DMS53 treated with DMSO at 0.1 percent for 48 hours (cell line): ENCODE results near the gene ACER3.
"Not testable (repeated sequence)": the region's sequence is repeated elsewhere in the genome, so short reads cannot be mapped to it uniquely, and the experiment has no call there.

Experiments used
- DNase-seq: peaks from one replicate; lab custom pipeline; 2025; ENCODE audit not compliant: unreplicated experiment; lab: John Stamatoyannopoulos, UW

The ACER3 gene

DNA sequence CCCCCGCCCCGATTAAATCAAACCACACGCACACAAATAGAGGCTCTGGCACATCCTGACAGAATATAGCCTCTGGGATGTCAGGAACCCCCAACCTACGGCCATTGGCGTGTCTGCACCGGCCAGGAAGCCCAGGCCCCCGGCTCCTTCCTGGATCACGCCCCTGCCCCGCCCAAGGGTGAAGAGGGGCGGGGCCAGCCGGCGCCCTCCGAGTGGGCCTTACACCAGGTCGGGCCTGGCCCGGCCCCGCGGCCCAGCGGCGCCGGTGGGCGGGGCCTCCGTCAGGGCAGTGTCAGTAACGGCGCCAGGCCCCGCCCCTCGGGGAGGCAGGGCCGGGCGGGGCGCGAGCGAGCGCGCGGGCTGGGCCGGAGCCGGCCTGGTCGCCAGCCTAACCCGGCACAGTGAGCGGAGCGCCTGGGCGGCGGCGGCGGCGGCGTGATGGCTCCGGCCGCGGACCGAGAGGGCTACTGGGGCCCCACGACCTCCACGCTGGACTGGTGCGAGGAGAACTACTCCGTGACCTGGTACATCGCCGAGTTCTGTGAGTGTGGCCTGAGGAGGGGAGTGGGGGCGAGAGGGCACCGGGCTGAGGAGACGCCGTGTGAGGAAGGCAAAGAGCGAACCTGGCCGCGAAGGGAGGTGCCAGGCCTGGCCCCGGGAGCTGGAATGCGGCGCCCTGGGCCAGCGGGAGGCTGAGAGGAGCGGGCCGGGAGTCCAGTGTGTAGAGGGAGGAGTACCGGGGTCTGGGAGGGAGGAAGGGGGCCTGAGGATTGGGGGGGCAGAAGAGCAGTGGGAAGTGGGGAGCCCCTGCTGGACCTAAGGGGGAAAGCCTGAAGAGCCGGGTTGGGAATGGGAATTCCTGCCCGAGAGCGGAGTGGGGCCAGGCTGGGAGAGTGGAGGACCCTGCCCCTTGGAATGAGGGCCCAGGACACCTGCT is at the start of gene ACER3:
TSS of gene ACER3 (plus strand) at position 380 of the 937 bp plus-strand sequence. CDS start at position 439, 59 bp downstream.
- DNase-seq: peak; percentile 99

DNA sequence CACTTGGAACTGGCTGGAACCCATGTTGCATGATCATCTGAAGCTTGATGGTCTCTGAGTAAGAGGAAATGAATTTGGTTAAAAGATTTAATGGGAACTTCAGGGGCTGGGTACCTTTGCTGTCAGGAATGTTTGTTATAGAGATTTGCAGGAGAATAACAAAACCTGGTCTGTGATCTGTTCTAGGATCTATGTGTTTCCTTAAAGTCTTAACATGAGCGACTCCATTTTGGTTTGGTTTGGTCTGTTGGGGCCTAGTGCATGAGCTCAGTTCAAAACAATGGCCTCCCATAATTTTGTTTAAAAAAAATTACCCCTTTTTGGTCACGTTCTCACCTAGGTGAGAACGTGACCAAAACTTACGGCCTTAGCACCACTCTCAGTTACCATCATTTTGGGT is 49.5 kb upstream of the ACER3 start:
- DNase-seq: no peak

DNA sequence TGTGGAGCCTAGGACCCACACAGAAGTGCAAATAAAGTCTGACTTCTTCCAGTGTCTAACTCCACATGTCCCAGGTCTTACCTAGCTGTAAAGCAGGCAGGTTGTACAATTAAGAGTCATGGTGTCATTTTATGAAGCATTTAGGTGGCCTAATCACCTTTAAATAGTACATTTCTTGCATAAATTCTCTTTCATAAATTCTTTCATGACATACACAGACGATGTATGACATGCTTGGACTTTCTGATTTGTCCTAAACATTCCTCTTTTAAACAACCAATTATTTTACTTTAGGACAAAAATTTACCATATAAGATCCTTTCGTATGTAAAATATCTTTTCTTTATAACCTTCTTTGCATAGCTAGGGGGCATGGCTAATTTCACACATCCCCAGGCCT is 46.3 kb upstream of the ACER3 start:
- DNase-seq: no peak

DNA sequence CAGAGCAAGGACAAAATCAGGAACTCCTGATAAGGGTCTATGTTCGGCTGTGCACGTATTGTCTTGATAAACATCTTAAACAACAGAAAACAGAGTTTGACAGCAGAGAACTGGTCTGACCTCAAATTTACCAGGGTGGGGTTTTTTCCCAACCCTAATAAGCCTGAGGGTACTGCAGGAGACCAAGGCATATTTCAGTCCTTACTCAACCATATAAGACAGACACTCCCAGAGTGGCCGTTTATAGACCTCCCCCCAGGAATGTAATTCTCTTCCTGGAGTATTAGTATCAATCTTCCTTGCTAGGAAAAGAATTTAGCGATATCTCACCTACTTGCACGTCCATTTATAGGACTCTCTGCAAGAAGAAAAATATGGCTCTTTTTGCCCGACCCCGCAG is 45.0 kb upstream of the ACER3 start:
- not testable (repeated sequence) for DNase-seq

DNA sequence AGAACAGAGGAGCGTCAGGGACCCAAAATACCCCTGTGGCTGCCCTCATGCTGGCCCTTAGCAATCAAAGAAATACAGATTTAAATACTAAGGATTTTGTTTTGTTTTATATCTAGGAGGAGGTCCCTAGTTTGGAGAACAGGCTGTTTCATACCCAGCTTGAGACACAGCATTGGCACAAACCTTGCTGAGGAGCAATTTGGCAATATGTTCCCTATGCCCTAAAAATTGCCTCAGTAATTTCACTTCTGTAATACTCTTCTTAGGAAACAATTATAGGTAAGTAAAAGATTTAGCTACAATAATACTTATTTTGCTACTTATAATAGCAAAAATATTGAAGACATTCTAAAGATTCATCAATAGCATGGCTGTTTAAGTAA is 40.5 kb upstream of the ACER3 start:
- no peak for DNase-seq

DNA sequence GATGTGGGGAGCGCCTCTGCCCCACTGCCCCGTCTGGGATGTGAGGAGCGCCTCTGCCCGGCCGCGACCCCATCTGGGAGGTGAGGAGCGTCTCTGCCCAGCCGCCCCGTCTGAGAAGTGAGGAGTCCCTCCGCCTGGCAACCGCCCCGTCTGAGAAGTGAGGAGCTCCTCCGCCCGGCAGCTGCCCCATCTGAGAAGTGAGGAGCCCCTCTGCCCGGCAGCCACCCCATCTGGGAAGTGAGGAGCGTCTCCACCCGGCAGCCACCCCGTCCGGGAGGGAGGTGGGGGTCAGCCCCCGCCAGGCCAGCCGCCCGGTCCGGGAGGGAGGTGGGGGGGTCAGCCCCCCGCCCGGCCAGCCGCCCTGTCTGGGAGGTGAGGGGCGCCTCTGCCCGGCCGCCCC is 39.3 kb upstream of the ACER3 start:
- not testable (repeated sequence) for DNase-seq

DNA sequence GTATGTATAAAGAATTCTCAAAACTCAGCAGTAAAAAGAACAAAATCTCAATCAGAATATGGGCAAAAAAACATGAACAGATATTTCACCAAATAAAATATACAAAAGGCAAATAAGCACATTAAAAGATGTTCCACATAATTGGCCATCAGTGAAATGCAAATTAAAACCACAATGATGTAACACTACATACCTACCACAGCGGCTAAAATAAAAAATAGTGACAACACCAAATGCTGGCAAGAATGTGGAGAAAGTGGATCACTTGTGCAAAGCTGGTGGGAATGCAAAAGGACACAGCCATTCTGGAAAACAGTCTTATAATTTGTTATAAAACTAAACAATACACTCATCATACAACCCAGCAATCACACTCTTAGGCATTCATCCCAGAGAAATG is 38.3 kb upstream of the ACER3 start:
- no peak for DNase-seq

DNA sequence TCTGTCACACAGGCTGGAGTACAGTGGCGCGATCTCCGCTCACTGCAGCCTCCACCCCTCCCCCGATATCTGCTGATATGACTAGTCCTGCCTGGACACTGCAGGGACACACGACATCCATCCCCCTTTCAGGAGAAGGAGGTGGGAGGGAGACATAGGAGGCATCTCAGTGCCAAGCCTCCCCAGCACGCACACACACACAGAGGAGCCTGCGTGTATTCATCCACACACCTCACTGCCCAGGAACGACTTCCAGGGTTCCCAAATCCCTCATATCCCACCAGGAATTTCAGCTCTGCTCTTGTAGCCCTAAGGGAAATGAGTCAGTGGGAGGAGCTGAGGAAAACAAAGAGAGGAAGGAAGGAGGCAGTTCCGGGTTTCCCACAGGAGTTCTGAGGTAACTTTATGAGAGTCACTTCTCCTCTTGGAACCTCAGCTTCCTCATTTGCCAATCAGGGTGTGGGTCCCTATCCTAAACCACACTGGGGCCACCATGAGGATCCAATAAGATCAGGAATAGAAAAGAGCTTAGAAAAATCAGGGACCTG is 37.2 kb upstream of the ACER3 start:
- DNase-seq: no peak

DNA sequence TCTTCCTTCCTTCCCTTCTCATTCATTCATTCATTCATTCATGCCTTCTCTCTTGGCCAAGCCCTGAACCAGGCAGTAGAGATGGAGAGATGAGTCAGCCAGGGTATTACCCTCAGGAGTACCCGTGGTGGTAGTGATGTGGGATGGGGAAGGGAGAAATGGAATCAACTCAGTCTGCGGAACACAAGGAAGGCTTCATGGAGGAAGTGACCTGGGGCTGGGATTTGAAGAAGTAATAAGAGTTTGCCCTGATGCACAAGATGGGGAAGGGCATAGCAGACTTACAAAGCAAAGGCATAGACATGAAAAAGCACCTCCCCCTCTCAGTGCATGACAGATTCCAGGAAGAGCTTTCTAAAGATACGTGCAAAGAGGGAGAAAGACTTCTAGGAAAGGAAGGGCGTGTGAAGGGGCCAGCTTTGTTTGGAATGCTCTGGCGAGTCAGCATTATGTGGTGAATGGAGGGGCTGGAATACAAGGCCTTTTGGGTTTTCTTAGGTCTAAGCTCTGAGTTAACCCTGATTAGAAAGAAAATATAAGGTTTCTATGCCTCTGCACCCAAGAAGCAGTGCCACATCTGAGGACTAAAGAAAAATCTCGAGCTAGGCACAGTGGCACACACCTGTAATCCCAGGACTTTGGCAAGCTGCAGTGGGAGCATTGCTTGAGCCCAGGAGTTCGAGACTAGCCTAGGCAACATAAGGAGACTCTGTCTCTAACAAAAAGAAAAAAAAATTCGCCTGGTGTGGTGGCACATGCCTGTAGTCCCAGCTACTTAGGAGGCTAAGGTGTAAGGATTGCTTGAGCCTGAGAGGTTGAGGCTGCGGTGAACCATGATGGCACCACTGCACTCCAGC is 36.4 kb upstream of the ACER3 start:
- no peak for DNase-seq

DNA sequence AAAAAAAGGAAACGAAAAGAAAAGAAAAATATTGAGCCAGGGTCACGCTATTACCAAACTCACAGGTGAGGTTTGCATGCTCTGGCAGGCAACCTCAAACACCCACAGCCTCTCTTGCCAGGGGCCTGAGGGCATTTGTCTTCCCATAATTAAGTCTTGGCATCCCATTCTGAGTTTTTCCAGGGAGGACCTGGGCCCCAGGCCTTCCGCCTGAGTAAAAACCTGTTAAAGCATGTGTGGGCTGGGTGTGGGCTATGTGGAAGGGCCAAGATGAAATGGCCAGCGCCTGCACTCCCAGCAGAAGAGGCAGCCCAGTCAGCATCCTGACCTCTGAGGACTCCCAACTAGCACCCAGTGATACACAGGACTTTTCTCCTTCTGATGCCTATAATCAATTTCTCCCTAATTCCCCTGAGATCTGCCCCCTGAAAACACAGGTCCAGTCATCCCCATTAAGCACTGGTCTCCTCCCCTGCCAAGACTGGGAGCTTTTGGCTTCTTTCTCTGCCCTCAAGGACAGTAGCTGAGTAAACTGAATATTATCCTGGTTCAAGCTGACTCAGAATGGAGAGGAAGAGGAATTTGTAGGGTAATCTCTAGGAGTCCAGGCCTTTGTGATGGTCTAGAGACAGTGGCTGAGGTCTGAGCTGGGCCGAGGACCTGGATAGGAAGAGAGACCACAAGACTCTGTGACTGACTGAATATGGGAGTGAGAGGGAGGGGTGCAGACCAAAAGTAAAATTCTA is 35.6 kb upstream of the ACER3 start:
- DNase-seq: no peak

DNA sequence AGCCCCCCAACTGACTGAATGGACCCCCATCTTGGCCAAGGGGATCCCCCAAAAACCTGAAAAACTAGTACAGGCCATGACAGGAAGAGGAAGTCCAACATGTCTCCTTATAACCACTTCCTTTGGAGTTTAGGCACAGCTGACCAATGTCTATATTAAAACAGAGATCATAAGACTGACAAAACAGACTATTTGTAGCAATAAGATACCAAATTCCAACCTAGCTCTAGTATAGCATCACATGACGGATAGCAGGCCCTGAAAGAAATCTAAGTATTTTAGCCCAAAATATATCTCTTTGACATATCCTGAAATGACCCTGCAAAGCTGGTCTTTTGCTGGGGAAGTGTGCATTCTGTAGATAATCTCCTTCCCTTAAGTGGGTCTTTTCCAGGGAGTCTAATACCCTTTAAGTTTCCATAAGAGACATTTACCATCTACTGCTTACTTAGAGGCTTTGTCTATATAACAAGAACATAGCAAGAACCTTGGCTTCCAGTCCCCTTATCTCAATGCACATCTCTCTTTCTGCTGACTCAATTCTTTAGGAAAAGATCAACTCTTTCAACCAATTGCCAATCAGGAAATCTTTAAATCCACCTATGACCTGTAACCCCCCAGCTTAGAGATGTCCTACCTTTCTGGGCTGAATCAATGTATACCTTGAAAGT is 34.9 kb upstream of the ACER3 start:
- no peak for DNase-seq

DNA sequence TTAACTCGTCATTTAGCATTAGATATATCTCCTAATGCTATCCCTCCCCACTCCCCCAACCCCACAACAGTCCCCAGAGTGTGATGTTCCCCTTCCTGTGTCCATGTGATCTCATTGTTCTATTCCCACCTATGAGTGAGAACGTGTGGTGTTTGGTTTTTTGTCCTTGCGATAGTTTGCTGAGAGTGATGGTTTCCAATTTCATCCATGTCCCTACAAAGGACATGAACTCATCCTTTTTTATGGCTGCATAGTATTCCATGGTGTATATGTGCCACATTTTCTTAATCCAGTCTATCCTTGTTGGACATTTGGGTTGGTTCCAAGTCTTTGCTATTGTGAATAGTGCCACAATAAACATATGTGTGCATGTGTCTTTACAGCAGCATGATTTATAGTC is 34.2 kb upstream of the ACER3 start:
- not testable (repeated sequence) for DNase-seq

DNA sequence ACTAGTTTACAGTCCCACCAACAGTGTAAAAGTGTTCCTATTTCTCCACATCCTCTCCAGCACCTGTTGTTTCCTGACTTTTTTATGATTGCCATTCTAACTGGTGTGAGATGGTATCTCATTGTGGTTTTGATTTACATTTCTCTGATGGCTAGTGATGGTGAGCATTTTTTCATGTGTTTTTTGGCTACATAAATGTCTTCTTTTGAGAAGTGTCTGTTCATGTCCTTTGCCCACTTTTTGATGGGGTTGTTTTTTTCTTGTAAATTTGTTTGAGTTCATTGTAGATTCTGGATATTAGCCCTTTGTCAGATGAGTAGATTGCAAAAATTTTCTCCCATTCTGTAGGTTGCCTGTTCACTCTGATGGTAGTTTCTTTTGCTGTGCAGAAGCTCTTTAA is 33.7 kb upstream of the ACER3 start:
- not testable (repeated sequence) for DNase-seq

DNA sequence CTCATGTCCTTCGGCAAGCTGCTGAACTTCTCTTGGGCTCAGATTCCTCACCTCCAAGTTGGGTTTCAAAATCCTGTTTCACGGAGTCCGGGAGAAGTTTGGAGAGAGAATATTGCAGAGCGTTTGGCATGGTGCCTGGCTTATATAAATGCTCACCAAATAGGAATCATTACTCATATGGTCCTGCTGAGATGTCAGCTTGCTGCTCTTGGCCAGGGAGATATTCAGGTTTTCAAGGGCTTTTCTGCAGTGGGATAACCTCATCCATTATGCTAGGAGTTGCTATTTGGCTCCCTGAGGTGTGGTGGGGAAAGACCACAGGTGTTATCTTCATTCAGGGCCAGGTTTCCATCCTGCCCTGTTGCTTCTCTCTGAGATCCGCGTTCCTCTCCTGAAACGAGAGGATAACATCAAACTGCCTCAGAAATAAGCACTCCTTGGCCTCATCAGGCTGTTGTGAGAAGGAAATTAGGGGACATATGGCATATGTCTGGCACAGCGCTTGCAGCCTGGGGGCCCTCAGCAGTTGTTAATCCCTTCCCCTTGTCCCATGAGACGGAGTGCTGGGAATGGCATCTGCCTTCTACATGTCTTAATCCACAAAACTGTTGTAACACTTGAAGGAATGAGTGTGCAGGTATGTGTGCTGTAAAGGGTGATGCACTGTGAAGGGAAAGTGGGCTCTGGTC is 29.9 kb upstream of the ACER3 start:
- no peak for DNase-seq

DNA sequence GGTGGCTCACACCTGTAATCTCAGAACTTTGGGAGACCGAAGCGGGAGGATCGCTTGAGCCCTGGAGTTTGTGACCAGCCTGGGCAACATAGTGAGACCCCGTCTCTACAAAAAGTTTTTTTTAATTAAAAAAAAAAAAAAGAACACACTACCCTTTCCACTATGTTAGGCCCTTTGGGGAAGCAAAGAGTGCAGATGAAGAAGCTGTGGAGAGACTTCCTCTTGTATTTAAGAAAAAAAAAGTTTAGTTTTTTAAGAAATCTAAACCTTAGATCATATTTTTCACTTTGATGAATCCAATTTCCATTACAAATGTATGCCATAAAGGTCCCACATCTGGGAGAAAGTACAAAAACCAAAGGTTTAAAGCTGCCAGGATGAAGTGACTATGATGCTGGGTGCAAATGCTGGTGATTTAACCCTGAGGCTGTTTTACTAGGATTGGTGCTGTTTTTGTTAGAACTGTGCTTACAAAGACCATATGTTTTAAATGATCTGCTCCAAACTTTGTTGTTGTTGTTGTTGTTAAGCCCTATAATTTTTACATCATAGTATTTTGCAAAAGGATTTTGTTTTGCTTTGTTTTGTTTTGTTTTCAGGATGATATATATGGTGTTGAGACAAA is 28.9 kb upstream of the ACER3 start:
- DNase-seq: no peak

DNA sequence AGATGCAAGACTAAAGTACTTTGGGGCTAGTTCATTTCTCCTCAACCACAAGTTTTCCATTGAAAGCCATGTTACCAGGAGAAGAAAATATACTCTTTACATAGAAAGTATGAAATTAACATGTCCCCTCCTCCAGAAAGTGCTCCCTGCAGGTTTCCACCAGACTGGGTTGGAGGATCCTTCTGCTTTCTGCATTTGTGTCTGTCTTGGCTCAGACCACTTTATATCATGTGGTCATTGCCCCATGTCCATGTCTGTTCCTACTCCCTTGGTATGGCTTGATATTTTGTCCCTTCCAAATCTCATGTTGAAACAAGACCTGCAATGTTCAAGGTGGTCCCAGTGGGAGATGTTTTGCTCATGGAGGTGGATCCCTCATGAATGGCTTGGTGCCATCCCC is 28.4 kb upstream of the ACER3 start:
- no peak for DNase-seq

DNA sequence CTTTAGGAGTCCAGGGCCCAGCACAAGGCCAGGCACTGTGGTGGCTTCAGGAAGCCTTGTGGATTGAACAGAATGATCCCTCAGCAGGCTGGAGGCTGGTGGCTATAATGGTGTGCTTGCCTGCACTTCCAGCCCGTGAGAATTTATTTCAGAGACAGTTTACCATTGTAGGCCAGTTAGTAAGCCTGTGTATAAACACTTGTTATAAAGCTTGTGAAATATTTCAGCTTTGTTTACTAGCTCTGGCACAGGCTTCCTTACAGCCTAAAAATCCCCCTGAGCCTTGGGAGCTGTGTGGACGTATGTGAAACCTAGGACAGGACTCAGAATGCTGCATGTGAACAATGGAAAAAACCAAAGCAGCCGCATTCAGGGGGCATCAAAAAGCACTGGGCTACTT is 26.6 kb upstream of the ACER3 start:
- no peak for DNase-seq

DNA sequence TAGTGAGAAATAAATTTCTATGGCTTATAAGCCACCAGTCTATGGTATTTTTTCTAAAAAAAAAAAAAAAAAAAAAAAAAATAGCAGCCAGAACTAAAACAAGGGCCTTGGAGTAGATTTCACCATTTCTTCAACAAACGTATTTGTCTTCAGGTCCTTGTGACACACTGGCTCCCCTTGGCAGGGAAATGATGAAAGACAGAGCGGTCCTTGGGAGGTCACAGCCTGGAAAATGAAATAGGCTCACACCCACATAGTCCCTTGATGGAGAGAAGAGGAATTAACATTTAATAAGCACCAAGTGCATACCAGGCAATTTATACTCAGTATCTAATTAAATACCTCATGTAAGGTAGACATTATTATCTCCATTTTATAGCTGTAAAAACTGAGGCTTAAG is 25.7 kb upstream of the ACER3 start:
- no peak for DNase-seq

DNA sequence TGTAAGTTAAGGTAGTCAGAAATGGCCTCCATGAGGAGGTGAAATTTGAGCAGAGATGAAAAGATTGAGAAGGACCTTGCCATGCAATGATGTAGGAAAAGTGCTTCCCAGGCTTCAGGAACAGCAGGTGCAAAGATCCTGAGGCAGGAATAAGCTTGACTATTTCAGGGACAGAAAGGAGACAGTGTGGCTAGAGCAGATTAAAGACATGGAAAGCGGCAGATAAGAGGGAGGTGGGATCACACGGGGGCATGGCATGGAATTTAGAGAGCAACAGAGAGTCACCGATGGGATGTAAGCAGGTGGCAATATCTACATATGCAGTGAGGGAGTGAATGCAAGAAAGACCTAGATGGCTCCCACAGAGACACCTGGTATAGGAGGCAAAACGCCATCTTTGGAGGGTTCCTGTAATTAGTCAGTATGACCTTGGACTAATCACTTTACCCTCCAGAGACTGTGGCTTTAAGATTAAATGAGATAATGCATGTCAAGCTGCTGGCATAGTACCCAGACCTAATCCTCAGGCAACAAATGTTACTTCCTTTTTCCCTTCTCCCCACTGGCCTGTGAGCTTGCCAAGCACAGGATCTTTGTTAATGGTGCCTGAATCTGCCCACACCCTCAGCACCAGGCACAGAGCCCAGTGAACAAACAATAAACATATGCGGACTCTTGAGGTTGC is 24.6 kb upstream of the ACER3 start:
- peak; percentile 32 for DNase-seq
